Measurements from ENCODE around the gene RIPOR1. TPM values are rescaled to one million over a fixed set of nuclear protein-coding genes. Genes with fewer than 3 reads are reported as not detected.

RIPOR1 gene
- total RNA-seq, 1 experiment from 2014 or later, result 14.8 TPM

DNA sequence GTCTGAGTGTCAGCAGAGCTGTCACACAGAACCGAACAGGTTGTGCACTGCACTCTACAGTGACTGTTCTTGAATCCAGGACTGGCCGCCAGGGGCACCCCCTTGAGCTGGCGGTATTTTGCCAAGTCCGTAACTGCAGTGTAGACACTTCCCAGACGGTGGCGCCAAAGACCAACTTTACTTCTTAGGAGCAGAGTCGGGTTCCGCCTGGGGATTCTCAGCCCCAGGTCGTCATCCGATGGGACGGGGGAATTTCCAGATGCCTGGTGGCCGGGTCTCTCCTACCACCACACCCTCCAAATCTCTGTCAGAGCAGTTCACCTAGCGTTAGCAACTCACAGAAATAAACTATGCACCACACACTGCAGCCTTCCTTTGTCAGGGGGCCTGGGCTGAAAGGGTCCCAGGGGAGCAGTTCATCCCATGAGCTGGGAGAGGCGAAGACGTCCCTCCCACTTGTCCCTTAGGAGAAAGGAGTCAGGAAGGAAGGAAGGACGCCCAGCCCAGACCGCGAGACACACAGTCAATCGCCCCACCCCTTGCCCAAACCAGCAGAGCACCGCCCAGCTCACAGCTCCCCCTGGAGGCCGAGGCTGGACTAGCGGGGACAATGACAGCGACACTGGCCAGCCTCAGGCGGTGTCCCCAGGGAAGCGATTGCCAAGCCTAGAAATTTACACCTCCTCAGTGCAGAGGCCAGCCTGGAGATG lies 7.4 kb upstream of the RIPOR1 start:
- H3K27me3 ChIP-seq (ENCODE audit: low read length), result no peaks in the 10 kb centered on the region
- peak overlapping the region; percentile 95 for H3K4me2 ChIP-seq (ENCODE audit: low read length)
- H3K36me3 ChIP-seq (ENCODE audit: low read depth, low read length), result no peaks in the 10 kb centered on the region
- ATAC-seq, result peak; percentile 94
- peak overlapping the region; percentile 75 for H3K27ac ChIP-seq (ENCODE audit: low read length)
- no peaks in the 10 kb centered on the region for H3K79me2 ChIP-seq (ENCODE audit: low read length)
- ChIA-PET CTCF (interaction anchor here (0.5 to 1.7 kb wide), 15 partner anchors 8 to 629 kb away, joined by 3 to 17 read pairs (median 5); partner anchors contain the start of genes ACD, ATP6V0D1 and CTCF), POLR2A (ENCODE audit: unreplicated experiment) (interaction anchor here (0.6 kb wide), 2 partner anchors 14 to 42 kb away, joined by 4 to 7 read pairs; no protein-coding TSS in a partner anchor)
- peaks cover 7% of the 10 kb centered on the region for H3K4me1 ChIP-seq (ENCODE audit: insufficient read depth, low read length)
- BruUV-seq (replicated peaks), result TSS peak; percentile 67
- peak overlapping the region; percentile 76 for H3K9ac ChIP-seq (ENCODE audit: low read length)
- H4K20me1 ChIP-seq (ENCODE audit: low read length), result no peaks in the 10 kb centered on the region
- H2AFZ ChIP-seq (ENCODE audit: low read length), result peak overlapping the region; percentile 90
- H3K4me3 ChIP-seq (ENCODE audit: low read length), result peak overlapping the region; percentile 73
- no peaks in the 10 kb centered on the region for H3K9me3 ChIP-seq (ENCODE audit: low read length)
- no peaks in the 10 kb centered on the region for H3K9me2 ChIP-seq (replicated peaks; ENCODE audit: low read length)
- intact Hi-C loops (cut with micrococcal nuclease), result loop anchor here (2.0 to 5.0 kb wide), 3 partner anchors 34 to 148 kb away; partner anchors contain the start of gene CTCF
- H3F3A ChIP-seq (ENCODE audit: low read length, unreplicated experiment), result no peaks in the 10 kb centered on the region
- TF ChIP-seq EZH2 (IDR thresholded peaks at IDR 0.05; ENCODE audit: low read length, unreplicated experiment), result no peak
- peak; percentile 74 for TF ChIP-seq CTCF (conservative IDR thresholded peaks at IDR 0.05; ENCODE audit: low read depth, low read length)
- peak; percentile 97 for DNase-seq

DNA sequence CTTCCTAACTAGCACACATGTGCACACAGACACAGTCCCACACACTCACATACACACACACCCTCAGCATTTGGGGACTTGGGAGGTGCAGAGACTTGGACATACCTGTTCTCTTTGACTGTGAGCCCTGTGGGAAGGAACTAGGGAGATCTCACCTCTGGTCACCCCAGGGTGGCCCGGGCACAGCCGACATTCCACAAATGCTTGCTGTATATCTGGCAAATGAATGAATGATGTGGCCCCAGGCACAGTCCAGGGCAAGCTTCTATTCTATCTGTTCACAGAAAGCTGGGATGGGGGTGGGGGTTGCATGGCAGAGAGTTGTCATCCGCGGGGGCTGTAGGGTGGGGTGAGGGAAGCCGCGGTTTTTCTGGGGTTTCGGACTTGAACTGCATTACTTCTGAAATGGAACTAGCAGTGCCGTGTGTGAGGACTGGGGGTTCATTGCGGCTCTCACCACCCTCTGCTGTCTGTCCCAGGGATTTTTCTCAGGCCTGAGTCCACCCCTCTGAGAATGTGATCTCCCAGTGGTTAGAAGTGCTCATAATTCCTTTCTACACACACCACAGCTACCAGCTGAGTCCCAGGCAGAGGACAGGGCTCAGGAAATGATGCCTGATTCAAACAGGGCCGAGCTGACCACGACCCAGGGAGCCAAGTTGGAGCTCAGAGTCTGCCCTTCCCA lies 3.3 kb upstream of the RIPOR1 start:
- CTCF ChIA-PET, result no interaction called here

More for the DNA sequence above, 3.3 kb upstream of the RIPOR1 start:
- H3F3A ChIP-seq (ENCODE audit: low read length, unreplicated experiment), result no peaks in the 10 kb centered on the region
- H3K4me2 ChIP-seq (ENCODE audit: low read length), result no peak overlapping the region
- no peak for DNase-seq
- no TSS peak for BruUV-seq (replicated peaks)
- no peak overlapping the region for H3K9ac ChIP-seq (ENCODE audit: low read length)
- no peaks in the 10 kb centered on the region for H4K20me1 ChIP-seq (ENCODE audit: low read length)
- POLR2A ChIA-PET (ENCODE audit: unreplicated experiment), result no interaction called here
- intact Hi-C loops (cut with micrococcal nuclease), result no loop called here
- no peak overlapping the region for H3K27ac ChIP-seq (ENCODE audit: low read length)
- H3K4me3 ChIP-seq (ENCODE audit: low read length), result no peak overlapping the region
- no peaks in the 10 kb centered on the region; the same call in 1 of the 2 replicates for H3K4me1 ChIP-seq (ENCODE audit: insufficient read depth, low read length)
- H2AFZ ChIP-seq (ENCODE audit: low read length), result no peak overlapping the region
- ATAC-seq, result no peak
- TF ChIP-seq EZH2 (IDR thresholded peaks at IDR 0.05; ENCODE audit: low read length, unreplicated experiment), result no peak
- TF ChIP-seq EZH2phosphoT487 (IDR thresholded peaks at IDR 0.05; ENCODE audit: borderline replicate concordance, low read length), result no peak
- no peak for TF ChIP-seq CTCF (conservative IDR thresholded peaks at IDR 0.05; ENCODE audit: low read depth, low read length)
- H3K27me3 ChIP-seq (ENCODE audit: low read length), result no peaks in the 10 kb centered on the region
- no peaks in the 10 kb centered on the region for H3K36me3 ChIP-seq (ENCODE audit: low read depth, low read length)
- no peaks in the 10 kb centered on the region for H3K9me3 ChIP-seq (ENCODE audit: low read length)
- peaks cover 13% of the 10 kb centered on the region for H3K79me2 ChIP-seq (ENCODE audit: low read length)
- no peaks in the 10 kb centered on the region for H3K9me2 ChIP-seq (replicated peaks; ENCODE audit: low read length)

All from PC-3 (cell line).